Activated CD4-positive, alpha-beta memory T cell treated with anti-CD3 and anti-CD28 coated beads, Interleukin-2, amount 10 ng/mL, durations not matched to agents 7 days and 5 days (primary cell): ENCODE results near the gene RNF123. TPM values are rescaled to one million over a fixed set of nuclear protein-coding genes. Genes with fewer than 3 reads are reported as not detected.

Experiments used
- CTCF ChIA-PET: fragments of 350-600 bp; sonication (Branson Sonifier 250); formaldehyde crosslinking; loops from one replicate; lab custom pipeline; 2021; ENCODE audit warnings: antibody characterized with exemption, inconsistent platforms; lab: Charles Lee
- POLR2A ChIA-PET: fragments of 350-600 bp; sonication (Branson Sonifier 250); formaldehyde crosslinking; loops from one replicate; lab custom pipeline; 2021; ENCODE audit warnings: antibody characterized with exemption; lab: Charles Lee
- DNase-seq: peaks from one replicate; pipeline ENCODE4 v3.0.0-alpha.2; 2020
- H3K27ac Mint-ChIP-seq: one replicate; pipeline ENCODE4 v1.8.0; 2021; ENCODE audit warnings: mild to moderate bottlenecking, mixed read lengths
- H3K27me3 Mint-ChIP-seq: one replicate; pipeline ENCODE4 v1.8.0; 2021; ENCODE audit warnings: mixed read lengths
- H3K36me3 Mint-ChIP-seq: one replicate; pipeline ENCODE4 v1.8.0; 2021; ENCODE audit warnings: low read depth, mixed read lengths
- H3K4me1 Mint-ChIP-seq: one replicate; pipeline ENCODE4 v1.8.0; 2021; ENCODE audit warnings: mixed read lengths
- H3K4me3 Mint-ChIP-seq: one replicate; pipeline ENCODE4 v1.8.0; 2021; ENCODE audit warnings: mild to moderate bottlenecking, mixed read lengths
- H3K9me3 Mint-ChIP-seq: one replicate; pipeline ENCODE4 v1.8.0; 2021; ENCODE audit warnings: mixed read lengths
- total RNA-seq, 2 experiments: library from RNA; stranded (reverse); gene quantifications; one replicate each; pipeline ENCODE4 v1.2.3, GENCODE V29; 2021

Gene RNF123
- total RNA-seq = 10 to 100 TPM; 35.5 to 38.3 TPM

DNA sequence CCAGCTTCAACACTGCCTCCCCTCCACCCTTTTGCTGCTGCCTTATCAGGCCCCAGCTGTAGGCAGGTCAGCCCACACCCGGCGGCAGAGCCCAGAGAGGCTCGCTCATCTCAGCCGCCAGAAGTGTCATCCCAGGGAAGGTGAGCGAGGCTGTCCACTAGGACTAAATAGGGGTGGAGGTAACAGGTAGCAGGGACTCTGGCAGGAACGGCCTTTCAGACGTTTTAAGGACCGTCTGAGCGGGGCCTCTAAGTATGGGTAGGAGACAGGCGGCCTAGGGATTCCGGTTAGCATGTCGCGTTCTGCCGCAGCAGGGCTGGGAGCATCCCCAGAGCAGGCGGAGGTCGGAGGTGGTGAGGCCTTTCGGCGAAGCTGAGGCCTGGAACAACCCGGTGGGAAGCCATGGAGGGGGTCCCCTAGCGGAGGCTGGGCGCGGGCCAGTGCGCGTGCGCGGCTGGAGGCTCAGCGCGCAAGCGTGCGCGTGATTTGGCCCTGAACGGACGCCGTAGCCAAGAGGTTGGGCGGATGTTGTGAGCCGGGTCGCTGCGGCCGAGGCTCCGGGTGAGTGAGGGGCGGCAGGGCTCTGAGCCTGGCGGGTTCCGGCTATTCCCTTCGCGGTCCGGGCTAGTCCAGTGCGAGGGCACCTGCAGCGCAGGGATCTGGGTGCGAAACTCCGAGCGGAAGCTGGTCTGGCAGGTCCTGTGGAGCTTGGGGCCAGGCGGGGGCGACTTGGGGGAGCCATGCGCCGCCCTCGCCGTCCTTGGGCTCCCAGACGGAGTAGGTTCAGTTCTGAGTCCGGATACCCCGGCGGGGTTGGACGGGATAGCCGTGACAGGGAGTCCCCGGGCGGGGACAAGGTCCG lies at the start of gene RNF123, which contains the start of gene MST1:
RNF123 (plus strand) TSS at position 512 of the 862 bp plus-strand sequence. CDS start 1,609 bp downstream, outside the sequence.
MST1 (minus strand) TSS at position 429 of the 862 bp plus-strand sequence. CDS start 783 bp downstream, outside the sequence.
- Mint-ChIP-seq H3K27ac (peak within 1 kb of the TSS; percentile 87), H3K4me3 (peak within 1 kb of the TSS; percentile 97), H3K27me3 (peaks cover 12% of the 10 kb centered on the region), H3K9me3 (no peaks in the 10 kb centered on the region), H3K4me1 (peaks cover 33% of the 10 kb centered on the region), H3K36me3 (peaks cover 7% of the 10 kb centered on the region)
- CTCF ChIA-PET = interaction anchor here (0.8 kb wide), 1 partner anchor 77 kb away, joined by 3 read pairs; no protein-coding TSS in a partner anchor
- DNase-seq = peak; percentile 93
- POLR2A ChIA-PET = interaction anchor here (0.6 to 1.2 kb wide), 3 partner anchors 35 to 149 kb away, joined by 3 to 6 read pairs (median 3); no protein-coding TSS in a partner anchor

DNA sequence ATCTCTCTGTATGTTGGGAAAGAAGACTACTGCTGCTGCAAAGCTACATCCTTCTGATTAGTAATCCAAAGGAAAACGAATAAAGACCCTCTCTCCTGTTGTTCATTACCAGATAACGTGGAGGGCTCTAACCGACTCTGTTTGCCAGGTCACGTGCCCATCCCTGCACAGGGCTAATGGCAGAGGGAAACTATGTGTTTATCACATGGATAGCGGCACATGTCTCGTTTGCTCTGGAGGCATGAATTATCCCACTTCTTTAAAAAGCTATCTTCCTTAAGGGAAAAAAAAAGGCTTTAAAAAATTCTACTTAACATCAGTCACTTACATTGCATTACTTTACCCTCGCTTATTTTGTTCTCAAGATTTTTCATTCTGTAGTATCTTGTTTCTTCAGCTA lies 48.1 kb upstream of the RNF123 start:
- ChIA-PET POLR2A (no interaction called here), CTCF (no interaction called here)
- no peaks in the 10 kb centered on the region for H3K9me3 Mint-ChIP-seq
- peaks cover 4% of the 10 kb centered on the region for H3K27me3 Mint-ChIP-seq
- no peaks in the 10 kb centered on the region for H3K36me3 Mint-ChIP-seq
- DNase-seq = no peak
- H3K4me3 Mint-ChIP-seq = no peak overlapping the region
- H3K4me1 Mint-ChIP-seq = peaks cover 5% of the 10 kb centered on the region
- H3K27ac Mint-ChIP-seq = no peak overlapping the region

DNA sequence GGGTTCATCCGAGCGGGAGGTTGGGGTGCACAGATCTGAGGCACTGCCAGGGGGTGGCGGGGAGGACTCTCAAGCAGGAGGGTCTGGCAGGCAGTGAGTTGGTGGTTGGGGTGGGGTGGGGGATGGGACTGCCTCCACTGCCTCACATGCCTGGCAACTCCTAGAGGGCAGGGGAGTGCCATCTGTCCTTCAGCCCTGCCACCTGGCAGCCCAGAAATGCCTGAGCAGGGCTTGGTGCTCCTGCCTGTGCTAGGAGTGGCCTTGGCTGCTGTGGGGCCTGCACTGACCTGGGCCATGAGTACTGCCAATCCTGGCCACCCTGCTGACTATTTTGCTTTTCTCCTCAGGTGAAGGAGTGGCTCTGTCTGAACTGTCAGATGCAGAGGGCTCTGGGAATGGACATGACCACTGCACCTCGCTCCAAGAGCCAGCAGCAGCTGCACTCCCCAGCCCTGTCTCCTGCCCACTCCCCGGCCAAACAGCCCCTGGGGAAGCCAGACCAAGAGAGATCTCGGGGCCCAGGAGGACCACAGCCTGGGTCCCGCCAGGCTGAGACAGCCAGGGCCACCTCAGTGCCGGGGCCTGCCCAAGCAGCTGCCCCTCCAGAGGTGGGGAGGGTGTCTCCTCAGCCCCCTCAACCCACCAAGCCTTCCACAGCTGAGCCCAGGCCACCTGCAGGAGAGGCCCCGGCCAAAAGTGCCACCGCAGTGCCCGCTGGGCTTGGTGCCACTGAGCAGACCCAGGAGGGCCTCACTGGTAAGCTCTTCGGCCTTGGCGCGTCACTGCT lies 47.2 kb upstream of the RNF123 start:
- H3K4me1 Mint-ChIP-seq = peaks cover 1% of the 10 kb centered on the region
- no peak overlapping the region for H3K27ac Mint-ChIP-seq
- no peak overlapping the region for H3K4me3 Mint-ChIP-seq
- H3K9me3 Mint-ChIP-seq = no peaks in the 10 kb centered on the region
- CTCF ChIA-PET = no interaction called here
- H3K36me3 Mint-ChIP-seq = no peaks in the 10 kb centered on the region
- H3K27me3 Mint-ChIP-seq = peaks cover 4% of the 10 kb centered on the region
- no peak for DNase-seq
- POLR2A ChIA-PET = no interaction called here

DNA sequence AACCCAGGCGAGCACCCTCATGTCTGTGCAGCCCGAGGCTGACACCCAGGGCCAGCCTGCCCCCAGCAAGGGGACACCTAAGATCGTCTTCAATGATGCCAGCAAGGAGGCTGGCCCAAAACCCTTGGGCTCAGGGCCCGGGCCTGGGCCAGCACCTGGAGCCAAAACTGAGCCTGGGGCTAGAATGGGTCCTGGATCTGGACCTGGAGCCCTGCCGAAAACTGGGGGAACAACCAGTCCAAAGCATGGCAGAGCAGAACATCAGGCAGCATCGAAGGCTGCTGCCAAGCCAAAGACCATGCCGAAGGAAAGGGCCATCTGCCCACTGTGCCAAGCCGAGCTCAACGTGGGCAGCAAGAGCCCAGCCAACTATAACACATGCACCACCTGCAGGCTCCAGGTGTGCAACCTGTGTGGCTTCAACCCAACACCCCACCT lies 46.6 kb upstream of the RNF123 start:
- no peaks in the 10 kb centered on the region for H3K4me1 Mint-ChIP-seq
- no peak overlapping the region for H3K4me3 Mint-ChIP-seq
- ChIA-PET POLR2A (no interaction called here), CTCF (no interaction called here)
- H3K9me3 Mint-ChIP-seq = no peaks in the 10 kb centered on the region
- peaks cover 4% of the 10 kb centered on the region for H3K27me3 Mint-ChIP-seq
- no peaks in the 10 kb centered on the region for H3K36me3 Mint-ChIP-seq
- no peak for DNase-seq
- no peak overlapping the region for H3K27ac Mint-ChIP-seq

DNA sequence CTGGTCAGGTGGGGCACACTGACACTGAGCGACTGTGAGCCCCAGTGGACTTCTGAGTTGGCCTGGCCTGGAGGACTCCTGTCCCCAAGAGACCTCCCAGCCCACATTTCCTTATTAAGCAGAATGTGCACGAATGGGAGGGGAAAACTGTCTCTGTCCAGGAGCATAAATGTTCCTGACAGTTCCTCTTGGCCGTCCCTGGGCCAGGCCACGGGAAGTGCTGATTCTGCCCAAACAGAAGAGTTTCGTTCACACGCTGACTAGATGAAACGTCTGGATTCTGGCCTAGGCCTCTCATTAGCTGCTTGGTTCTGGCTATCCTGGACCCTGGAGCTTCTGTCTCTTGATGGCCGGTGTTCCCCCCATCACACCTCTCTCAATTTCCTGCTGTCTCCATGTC lies 44.7 kb upstream of the RNF123 start:
- Mint-ChIP-seq H3K27ac (no peak overlapping the region), H3K36me3 (no peaks in the 10 kb centered on the region), H3K4me3 (no peak overlapping the region), H3K27me3 (peaks cover 4% of the 10 kb centered on the region), H3K9me3 (no peaks in the 10 kb centered on the region), H3K4me1 (no peaks in the 10 kb centered on the region)
- ChIA-PET POLR2A (no interaction called here), CTCF (no interaction called here)
- DNase-seq = no peak

DNA sequence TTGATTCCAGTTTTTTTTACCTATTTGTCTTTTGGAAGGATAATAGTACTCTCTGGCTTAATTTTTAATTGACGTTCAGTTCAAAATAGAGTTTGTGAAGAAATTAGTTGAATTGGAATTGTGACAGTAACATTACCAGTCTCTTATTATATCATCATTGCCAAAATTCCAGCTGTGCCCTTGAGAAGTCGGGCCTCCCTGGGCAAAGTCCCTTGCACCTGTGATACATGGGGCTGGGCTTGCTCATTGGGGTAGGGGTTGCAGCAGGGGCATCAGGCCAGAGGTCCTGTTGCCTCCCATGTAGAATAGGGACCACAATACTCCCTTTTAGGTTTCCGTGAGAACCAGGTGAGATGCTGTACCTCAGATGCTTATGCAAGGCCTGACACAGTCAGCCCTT lies 43.1 kb upstream of the RNF123 start:
- Mint-ChIP-seq H3K27me3 (peaks cover under 1% of the 10 kb centered on the region), H3K4me1 (no peaks in the 10 kb centered on the region), H3K27ac (no peak overlapping the region), H3K4me3 (no peak overlapping the region), H3K36me3 (no peaks in the 10 kb centered on the region), H3K9me3 (no peaks in the 10 kb centered on the region)
- ChIA-PET POLR2A (no interaction called here), CTCF (interaction anchor here (1.1 kb wide), 1 partner anchor 25 kb away, joined by 3 read pairs; no protein-coding TSS in a partner anchor)
- no peak for DNase-seq

DNA sequence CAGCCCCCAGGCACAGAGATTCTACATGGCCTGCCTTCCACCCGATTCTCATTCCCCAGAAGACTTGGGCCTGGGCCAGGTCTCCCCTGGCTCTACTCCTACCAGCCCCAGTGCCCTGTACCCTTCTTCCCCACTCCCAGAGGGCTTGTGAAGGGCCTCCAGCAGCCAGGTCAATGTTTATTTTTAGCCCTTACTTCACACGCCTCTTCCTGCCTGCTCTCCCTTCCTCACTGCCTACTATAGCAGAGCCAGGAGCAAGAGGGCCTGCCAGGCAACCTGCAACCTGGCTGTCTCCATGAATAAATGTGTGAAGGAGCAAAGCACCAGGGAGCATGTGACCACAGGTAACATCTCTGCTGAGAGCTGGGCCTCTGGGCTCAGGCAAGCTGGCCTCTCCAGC lies 41.6 kb upstream of the RNF123 start:
- Mint-ChIP-seq H3K4me3 (no peak overlapping the region), H3K9me3 (no peaks in the 10 kb centered on the region), H3K27me3 (no peaks in the 10 kb centered on the region), H3K4me1 (no peaks in the 10 kb centered on the region), H3K27ac (no peak overlapping the region), H3K36me3 (no peaks in the 10 kb centered on the region)
- ChIA-PET POLR2A (no interaction called here), CTCF (interaction anchor here (1.7 kb wide), 1 partner anchor 108 kb away, joined by 5 read pairs; no protein-coding TSS in a partner anchor)
- no peak for DNase-seq

DNA sequence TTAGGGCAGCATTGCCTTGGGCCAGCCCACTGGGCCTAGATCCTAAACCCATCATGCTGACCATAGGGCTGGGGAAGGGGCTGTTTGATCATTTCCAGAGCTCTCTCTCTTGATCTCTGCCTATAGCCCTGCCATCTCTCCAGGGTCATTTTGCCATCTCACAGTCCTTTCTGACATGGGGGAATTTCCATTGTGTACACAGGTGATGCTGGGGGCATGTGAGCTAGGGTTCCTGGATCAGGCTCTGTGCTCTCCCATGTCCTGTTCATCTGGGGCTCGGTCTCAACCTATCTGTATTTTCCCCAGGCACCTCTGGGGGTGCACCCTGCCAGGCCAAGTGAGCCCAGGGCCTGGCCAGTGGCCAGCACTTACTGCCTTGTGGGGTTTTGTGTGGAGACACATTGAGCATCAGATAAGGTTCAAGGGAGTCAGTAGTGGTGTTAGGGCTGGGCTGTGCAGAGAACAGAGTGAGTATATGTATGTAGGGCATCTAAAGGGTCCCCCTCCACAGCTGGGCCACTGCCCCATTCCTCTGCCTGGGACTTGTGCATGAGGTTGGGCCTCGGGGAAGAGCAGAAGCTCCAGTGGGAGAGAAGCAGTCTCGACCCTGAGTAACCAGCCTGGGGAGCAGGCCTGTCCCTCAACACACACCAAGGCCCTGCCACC lies 40.9 kb upstream of the RNF123 start:
- no peak overlapping the region for H3K27ac Mint-ChIP-seq
- H3K4me3 Mint-ChIP-seq = no peak overlapping the region
- no peaks in the 10 kb centered on the region for H3K36me3 Mint-ChIP-seq
- no peaks in the 10 kb centered on the region for H3K4me1 Mint-ChIP-seq
- DNase-seq = no peak
- H3K9me3 Mint-ChIP-seq = no peaks in the 10 kb centered on the region
- ChIA-PET CTCF (interaction anchor here (1.7 kb wide), 1 partner anchor 108 kb away, joined by 5 read pairs; no protein-coding TSS in a partner anchor), POLR2A (no interaction called here)
- H3K27me3 Mint-ChIP-seq = no peaks in the 10 kb centered on the region

DNA sequence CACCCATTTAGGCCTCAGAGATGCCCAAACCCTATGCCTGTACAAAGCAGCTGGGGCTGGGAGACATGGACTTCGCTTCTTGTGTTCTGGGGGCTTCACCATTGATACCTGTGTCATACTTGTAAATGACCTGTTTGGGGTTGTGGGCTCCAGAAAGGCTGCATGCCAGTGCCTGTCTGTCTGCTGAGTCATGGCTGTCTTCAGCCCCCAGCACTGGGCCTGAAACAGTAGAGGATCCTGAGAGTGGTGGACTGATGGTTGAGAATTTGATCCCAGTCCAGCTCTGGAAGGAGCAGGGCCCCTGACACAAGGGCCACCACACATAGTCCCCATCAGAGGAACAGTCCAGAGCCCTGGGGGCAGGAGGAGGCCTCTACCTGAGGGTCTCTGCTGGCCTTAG lies 39.8 kb upstream of the RNF123 start:
- H3K4me1 Mint-ChIP-seq = no peaks in the 10 kb centered on the region
- no peak overlapping the region for H3K4me3 Mint-ChIP-seq
- POLR2A ChIA-PET = no interaction called here
- CTCF ChIA-PET = interaction anchor here (0.8 to 1.7 kb wide), 2 partner anchors 110 to 469 kb away, joined by 3 to 5 read pairs; no protein-coding TSS in a partner anchor
- DNase-seq = no peak
- no peaks in the 10 kb centered on the region for H3K9me3 Mint-ChIP-seq
- H3K36me3 Mint-ChIP-seq = no peaks in the 10 kb centered on the region
- no peak overlapping the region for H3K27ac Mint-ChIP-seq
- no peaks in the 10 kb centered on the region for H3K27me3 Mint-ChIP-seq

DNA sequence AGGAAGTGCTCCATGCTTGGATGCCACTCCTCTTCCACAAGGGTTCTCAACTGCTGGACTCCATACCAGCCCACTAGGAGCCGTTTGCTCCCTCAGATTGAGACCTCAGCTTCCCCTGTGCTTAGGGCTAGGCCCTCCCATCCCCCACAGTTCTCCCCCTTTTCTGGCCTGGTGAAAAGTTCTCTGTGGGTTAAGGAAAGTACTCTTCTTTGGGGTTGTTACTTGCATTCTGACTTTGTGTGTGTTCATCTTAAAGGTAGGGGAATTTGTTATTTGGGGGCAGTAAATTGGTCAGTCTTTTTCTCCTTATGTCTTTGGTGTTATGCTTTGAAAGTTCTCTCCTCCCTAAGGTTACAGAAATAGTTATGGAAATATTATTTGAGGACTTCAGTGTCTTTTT lies 39.2 kb upstream of the RNF123 start:
- no peaks in the 10 kb centered on the region for H3K36me3 Mint-ChIP-seq
- no peaks in the 10 kb centered on the region for H3K4me1 Mint-ChIP-seq
- H3K9me3 Mint-ChIP-seq = no peaks in the 10 kb centered on the region
- CTCF ChIA-PET = interaction anchor here (0.8 kb wide), 1 partner anchor 469 kb away, joined by 3 read pairs; no protein-coding TSS in a partner anchor
- no peaks in the 10 kb centered on the region for H3K27me3 Mint-ChIP-seq
- no peak for DNase-seq
- POLR2A ChIA-PET = no interaction called here
- H3K4me3 Mint-ChIP-seq = no peak overlapping the region
- no peak overlapping the region for H3K27ac Mint-ChIP-seq

DNA sequence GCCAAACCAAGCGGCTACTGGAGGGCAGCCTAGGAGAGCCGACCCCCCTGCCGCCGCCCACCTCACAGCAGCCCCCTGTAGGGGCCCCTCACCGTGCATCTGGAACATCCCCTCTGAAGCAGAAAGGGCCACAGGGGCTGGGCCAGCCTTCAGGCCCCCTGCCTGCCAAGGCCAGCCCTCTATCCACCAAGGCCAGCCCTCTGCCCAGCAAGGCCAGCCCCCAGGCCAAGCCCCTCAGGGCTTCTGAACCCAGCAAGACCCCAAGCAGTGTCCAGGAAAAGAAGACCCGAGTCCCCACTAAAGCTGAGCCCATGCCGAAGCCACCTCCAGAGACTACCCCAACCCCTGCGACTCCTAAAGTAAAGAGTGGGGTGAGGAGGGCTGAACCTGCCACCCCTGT lies 38.7 kb upstream of the RNF123 start:
- ChIA-PET POLR2A (no interaction called here), CTCF (no interaction called here)
- no peaks in the 10 kb centered on the region for H3K36me3 Mint-ChIP-seq
- H3K9me3 Mint-ChIP-seq = no peaks in the 10 kb centered on the region
- no peak for DNase-seq
- no peak overlapping the region for H3K27ac Mint-ChIP-seq
- no peaks in the 10 kb centered on the region for H3K27me3 Mint-ChIP-seq
- no peak overlapping the region for H3K4me3 Mint-ChIP-seq
- no peaks in the 10 kb centered on the region for H3K4me1 Mint-ChIP-seq

DNA sequence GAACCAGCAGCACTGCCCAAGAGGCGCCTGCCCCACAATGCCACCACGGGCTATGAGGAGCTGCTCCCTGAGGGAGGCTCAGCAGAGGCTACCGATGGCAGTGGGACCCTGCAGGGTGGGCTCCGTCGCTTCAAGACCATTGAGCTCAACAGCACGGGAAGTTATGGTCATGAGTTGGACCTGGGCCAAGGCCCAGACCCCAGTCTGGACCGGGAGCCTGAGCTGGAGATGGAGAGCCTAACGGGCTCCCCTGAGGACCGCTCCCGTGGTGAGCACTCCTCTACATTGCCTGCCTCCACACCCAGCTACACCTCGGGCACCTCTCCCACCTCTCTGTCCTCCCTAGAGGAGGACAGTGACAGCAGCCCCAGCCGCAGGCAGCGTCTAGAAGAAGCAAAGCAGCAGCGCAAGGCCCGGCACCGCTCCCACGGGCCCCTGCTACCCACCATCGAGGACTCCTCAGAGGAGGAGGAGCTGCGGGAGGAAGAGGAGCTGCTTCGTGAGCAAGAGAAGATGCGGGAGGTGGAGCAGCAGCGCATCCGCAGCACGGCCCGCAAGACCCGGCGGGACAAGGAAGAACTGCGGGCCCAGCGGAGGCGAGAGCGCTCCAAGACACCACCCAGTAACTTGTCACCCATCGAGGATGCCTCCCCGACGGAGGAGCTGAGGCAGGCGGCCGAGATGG lies 37.0 kb upstream of the RNF123 start:
- no peaks in the 10 kb centered on the region for H3K9me3 Mint-ChIP-seq
- CTCF ChIA-PET = interaction anchor here (1.9 kb wide), 1 partner anchor 113 kb away, joined by 5 read pairs; no protein-coding TSS in a partner anchor
- H3K4me1 Mint-ChIP-seq = no peaks in the 10 kb centered on the region
- no peaks in the 10 kb centered on the region for H3K27me3 Mint-ChIP-seq
- H3K4me3 Mint-ChIP-seq = no peak overlapping the region
- POLR2A ChIA-PET = no interaction called here
- no peak overlapping the region for H3K27ac Mint-ChIP-seq
- no peaks in the 10 kb centered on the region for H3K36me3 Mint-ChIP-seq
- DNase-seq = no peak
